Stimulated activated naive CD8-positive, alpha-beta T cell treated with anti-CD3 and anti-CD28 coated beads, Interleukin-15, amount 100 ng/mL, for 72 hours (primary cell): ENCODE data around the gene ATP1A2.
"Not testable (repeated sequence)": the region's sequence is repeated elsewhere in the genome, so short reads cannot be mapped to it uniquely, and the experiment has no call there.

Experiments
- ATAC-seq: fragments of 150-1000 bp; cut with Tn5 transposase; 2 replicates; pipeline ENCODE4 v1.10.0; 2021; ENCODE audit warnings: mild to moderate bottlenecking, moderate library complexity
- DNase-seq, 2 donors: peaks; one replicate each; pipeline ENCODE4 v3.0.0; 2021 to 2022
- H3K27ac Mint-ChIP-seq, 2 donors: one replicate each; pipeline ENCODE4 v1.8.0; 2022; ENCODE audit warnings: mild to moderate bottlenecking in 2 of 2, mixed read lengths in 2 of 2, moderate library complexity in 2 of 2
- H3K27me3 Mint-ChIP-seq: one replicate; pipeline ENCODE4 v1.8.0; 2022; ENCODE audit warnings: mixed read lengths
- H3K4me1 Mint-ChIP-seq: one replicate; pipeline ENCODE4 v1.8.0; 2022; ENCODE audit warnings: mild to moderate bottlenecking, mixed read lengths
- H3K4me3 Mint-ChIP-seq, 2 donors: one replicate each; pipeline ENCODE4 v1.8.0; 2022; ENCODE audit warnings: mild to moderate bottlenecking in 2 of 2, mixed read lengths in 2 of 2, moderate library complexity in 1 of 2
- H3K9me3 Mint-ChIP-seq, 2 donors: one replicate each; pipeline ENCODE4 v1.8.0; 2022; ENCODE audit warnings: mixed read lengths in 2 of 2

The ATP1A2 gene

GRCh38 chr1:160105155-160105554 is 10.4 kb upstream of the ATP1A2 start:
- H3K9me3 Mint-ChIP-seq = peaks cover 0 to 5% of the 10 kb centered on the region in 2 donors
- ATAC-seq = no peak

GRCh38 chr1:160107512-160107911 is 8.0 kb upstream of the ATP1A2 start:
- DNase-seq = no peak
- Mint-ChIP-seq H3K4me1 (peaks cover 20% of the 10 kb centered on the region), H3K27me3 (no peaks in the 10 kb centered on the region), H3K27ac (no peak overlapping the region), H3K4me3 (no peak overlapping the region), H3K9me3 (peaks cover 0 to 5% of the 10 kb centered on the region in 2 donors)
- ATAC-seq = no peak

More at GRCh38 chr1:160105155-160105554, 10.4 kb upstream of the ATP1A2 start:
- Mint-ChIP-seq H3K4me3 (no peak overlapping the region), H3K27me3 (no peaks in the 10 kb centered on the region), H3K27ac (no peak overlapping the region), H3K4me1 (peaks cover 43% of the 10 kb centered on the region)
- no peak for DNase-seq

GRCh38 chr1:160108888-160109662 is 6.5 kb upstream of the ATP1A2 start:
- Mint-ChIP-seq H3K4me1 (peaks cover 9% of the 10 kb centered on the region), H3K27ac (peak overlapping the region; percentile 93 to 95), H3K27me3 (no peaks in the 10 kb centered on the region), H3K9me3 (peaks cover 0 to 5% of the 10 kb centered on the region in 2 donors), H3K4me3 (no peak overlapping the region)
- ATAC-seq (peak; percentile 62), DNase-seq (peak; percentile 37 to 48)

GRCh38 chr1:160109686-160110085 is 5.9 kb upstream of the ATP1A2 start:
- Mint-ChIP-seq H3K27ac (peak overlapping the region in 1 of 2 donors; percentile 66), H3K4me1 (peaks cover 9% of the 10 kb centered on the region), H3K9me3 (peaks cover 0 to 5% of the 10 kb centered on the region in 2 donors), H3K4me3 (no peak overlapping the region), H3K27me3 (no peaks in the 10 kb centered on the region)
- DNase-seq = no peak
- ATAC-seq = no peak

- not testable (repeated sequence) for ATAC-seq, H3K27me3 Mint-ChIP-seq, H3K9me3 Mint-ChIP-seq, H3K4me1 Mint-ChIP-seq, DNase-seq, H3K27ac Mint-ChIP-seq, H3K4me3 Mint-ChIP-seq
Observed at GRCh38 chr1:160111462-160111861, 4.1 kb upstream of the ATP1A2 start.

GRCh38 chr1:160112357-160112756 is 3.2 kb upstream of the ATP1A2 start:
- DNase-seq = no peak
- Mint-ChIP-seq H3K9me3 (peaks cover 0 to 5% of the 10 kb centered on the region in 2 donors), H3K4me1 (peaks cover 9% of the 10 kb centered on the region), H3K27ac (no peak overlapping the region), H3K4me3 (no peak overlapping the region), H3K27me3 (peaks cover 10% of the 10 kb centered on the region)
- ATAC-seq = no peak

- H3K27me3 Mint-ChIP-seq = peaks cover 10% of the 10 kb centered on the region
- no peak for ATAC-seq
- no peak overlapping the region for H3K27ac Mint-ChIP-seq
- no peak for DNase-seq
- peaks cover 9% of the 10 kb centered on the region for H3K4me1 Mint-ChIP-seq
- H3K4me3 Mint-ChIP-seq = no peak overlapping the region
- H3K9me3 Mint-ChIP-seq = peaks cover 0 to 5% of the 10 kb centered on the region in 2 donors
Observed at GRCh38 chr1:160113407-160113806, 2.2 kb upstream of the ATP1A2 start.

GRCh38 chr1:160114085-160114484 is 1.5 kb upstream of the ATP1A2 start:
- no peaks in the 10 kb centered on the region for H3K9me3 Mint-ChIP-seq

GRCh38 chr1:160116283-160117147 is 956 bp downstream of the ATP1A2 start:
- no peak overlapping the region for H3K27ac Mint-ChIP-seq
- DNase-seq = no peak
- no peaks in the 10 kb centered on the region for H3K9me3 Mint-ChIP-seq
- no peaks in the 10 kb centered on the region for H3K4me1 Mint-ChIP-seq
- H3K4me3 Mint-ChIP-seq = no peak overlapping the region
- H3K27me3 Mint-ChIP-seq = peaks cover 10% of the 10 kb centered on the region
- ATAC-seq = no peak

More at GRCh38 chr1:160114085-160114484, 1.5 kb upstream of the ATP1A2 start:
- Mint-ChIP-seq H3K4me3 (no peak overlapping the region), H3K27ac (no peak overlapping the region), H3K27me3 (peaks cover 10% of the 10 kb centered on the region), H3K4me1 (peaks cover 3% of the 10 kb centered on the region)
- ATAC-seq (no peak), DNase-seq (no peak)

GRCh38 chr1:160117300-160117699 is 1.7 kb downstream of the ATP1A2 start:
- no peak overlapping the region for H3K27ac Mint-ChIP-seq
- H3K4me1 Mint-ChIP-seq = no peaks in the 10 kb centered on the region
- no peak for ATAC-seq
- H3K4me3 Mint-ChIP-seq = no peak overlapping the region
- DNase-seq = no peak
- no peaks in the 10 kb centered on the region for H3K9me3 Mint-ChIP-seq
- peaks cover 10% of the 10 kb centered on the region for H3K27me3 Mint-ChIP-seq

GRCh38 chr1:160117709-160118183 is 2.2 kb downstream of the ATP1A2 start:
- Mint-ChIP-seq H3K27me3 (peaks cover 10% of the 10 kb centered on the region), H3K4me1 (no peaks in the 10 kb centered on the region), H3K27ac (no peak overlapping the region), H3K4me3 (no peak overlapping the region), H3K9me3 (no peaks in the 10 kb centered on the region)
- ATAC-seq = no peak
- DNase-seq = no peak

- no peak overlapping the region for H3K27ac Mint-ChIP-seq
- no peak for ATAC-seq
Observed at GRCh38 chr1:160118928-160119327, 3.4 kb downstream of the ATP1A2 start.

GRCh38 chr1:160120797-160121196 is 5.2 kb downstream of the ATP1A2 start:
- DNase-seq (no peak), ATAC-seq (no peak)
- Mint-ChIP-seq H3K27ac (no peak overlapping the region), H3K27me3 (peaks cover 10% of the 10 kb centered on the region), H3K4me1 (no peaks in the 10 kb centered on the region), H3K4me3 (no peak overlapping the region), H3K9me3 (no peaks in the 10 kb centered on the region)

More at GRCh38 chr1:160118928-160119327, 3.4 kb downstream of the ATP1A2 start:
- peaks cover 10% of the 10 kb centered on the region for H3K27me3 Mint-ChIP-seq
- H3K4me3 Mint-ChIP-seq = no peak overlapping the region
- no peaks in the 10 kb centered on the region for H3K9me3 Mint-ChIP-seq
- DNase-seq = no peak
- no peaks in the 10 kb centered on the region for H3K4me1 Mint-ChIP-seq

- no peak for ATAC-seq
- Mint-ChIP-seq H3K9me3 (no peaks in the 10 kb centered on the region), H3K27ac (no peak overlapping the region), H3K27me3 (peaks cover 5% of the 10 kb centered on the region), H3K4me1 (no peaks in the 10 kb centered on the region), H3K4me3 (no peak overlapping the region)
- no peak for DNase-seq
Observed at GRCh38 chr1:160121388-160121787, 5.8 kb downstream of the ATP1A2 start.

- no peaks in the 10 kb centered on the region for H3K27me3 Mint-ChIP-seq
- H3K4me3 Mint-ChIP-seq = no peak overlapping the region
- no peaks in the 10 kb centered on the region for H3K9me3 Mint-ChIP-seq
- H3K4me1 Mint-ChIP-seq = peaks cover 2% of the 10 kb centered on the region
- H3K27ac Mint-ChIP-seq = no peak overlapping the region
- DNase-seq = no peak
- no peak for ATAC-seq
Observed at GRCh38 chr1:160122978-160123495, 7.5 kb downstream of the ATP1A2 start.

- H3K9me3 Mint-ChIP-seq = no peaks in the 10 kb centered on the region
- H3K4me1 Mint-ChIP-seq = peaks cover 6% of the 10 kb centered on the region
- no peak for DNase-seq
- no peak overlapping the region for H3K4me3 Mint-ChIP-seq
- H3K27ac Mint-ChIP-seq = no peak overlapping the region
- no peaks in the 10 kb centered on the region for H3K27me3 Mint-ChIP-seq
- ATAC-seq = no peak
Observed at GRCh38 chr1:160123726-160124125, 8.2 kb downstream of the ATP1A2 start.
